Activated CD8-positive, alpha-beta memory T cell treated with anti-CD3 and anti-CD28 coated beads, Interleukin-2, amount 50 U/mL, for 24 hours (primary cell): ENCODE data around the gene RNF168.
A peak's percentile ranks its signal among the peaks of the same experiment; 100 is the strongest.
"Not testable (repeated sequence)": the region's sequence is repeated elsewhere in the genome, so short reads cannot be mapped to it uniquely, and the experiment has no call there.

Experiments
- DNase-seq: peaks from one replicate; pipeline ENCODE4 v3.0.0-alpha.2; 2020; ENCODE audit errors: extremely low read depth

Gene RNF168

GRCh38 chr3:196471551-196471950, 32.0 kb downstream of the RNF168 start:
- DNase-seq, result no peak

- not testable (repeated sequence) for DNase-seq
Observed at GRCh38 chr3:196470182-196470581, 33.4 kb downstream of the RNF168 start.

- no peak for DNase-seq
Observed at GRCh38 chr3:196463804-196464203, 39.8 kb downstream of the RNF168 start.

- no peak for DNase-seq
Observed at GRCh38 chr3:196463478-196463756, 40.2 kb downstream of the RNF168 start.

GRCh38 chr3:196462680-196463477, 40.7 kb downstream of the RNF168 start:
- not testable (repeated sequence) for DNase-seq

GRCh38 chr3:196458063-196458462, 45.5 kb downstream of the RNF168 start:
- no peak for DNase-seq

GRCh38 chr3:196457470-196457869, 46.1 kb downstream of the RNF168 start:
- not testable (repeated sequence) for DNase-seq

- no peak for DNase-seq
Observed at GRCh38 chr3:196454935-196455334, 48.6 kb downstream of the RNF168 start.

- DNase-seq, result not testable (repeated sequence)
Observed at GRCh38 chr3:196445391-196445790, 58.2 kb downstream of the RNF168 start.

GRCh38 chr3:196444500-196444894, 59.1 kb downstream of the RNF168 start:
- DNase-seq, result no peak

GRCh38 chr3:196440696-196441095, 62.9 kb downstream of the RNF168 start:
- DNase-seq, result no peak

- no peak for DNase-seq
Observed at GRCh38 chr3:196440041-196440537, 63.5 kb downstream of the RNF168 start.

- DNase-seq, result peak; percentile 86
Observed at GRCh38 chr3:196432137-196432879, 71.3 kb downstream of the RNF168 start, which contains the start of gene UBXN7. UBXN7 (minus strand) TSS chr3:196432427; CDS start chr3:196432399, 28 bp downstream.

GRCh38 chr3:196431181-196432136, 72.1 kb downstream of the RNF168 start:
- DNase-seq, result no peak

- no peak for DNase-seq
Observed at GRCh38 chr3:196428041-196428440, 75.5 kb downstream of the RNF168 start.

GRCh38 chr3:196424421-196424820, 79.1 kb downstream of the RNF168 start:
- DNase-seq, result not testable (repeated sequence)

GRCh38 chr3:196423044-196423781, 80.4 kb downstream of the RNF168 start:
- DNase-seq, result no peak

GRCh38 chr3:196421668-196422067, 81.9 kb downstream of the RNF168 start:
- DNase-seq, result not testable (repeated sequence)

GRCh38 chr3:196419386-196419785, 84.2 kb downstream of the RNF168 start:
- no peak for DNase-seq
